HepG2 (cell line): ENCODE measurements around the gene NFKBIA. TPM values are rescaled to one million over a fixed set of nuclear protein-coding genes. Genes with fewer than 3 reads are reported as not detected.

Experiments
- FOXK1 ChIP-seq: sonication (generic); formaldehyde crosslinking; IDR thresholded peaks from 2 replicates; pipeline ENCODE4 v1.4.0; 2020; ENCODE audit warnings: low read depth, missing genetic modification reagents, borderline replicate concordance
- FOXK2 ChIP-seq: fragments of 450-650 bp; IDR thresholded peaks from 2 replicates; pipeline ENCODE4 v1.6.1; 2016
- FOXO1 ChIP-seq: sonication (generic); formaldehyde crosslinking; IDR thresholded peaks from 2 replicates; pipeline ENCODE4 v1.4.0; 2020; ENCODE audit warnings: missing genetic modification reagents
- GATAD2A ChIP-seq: IDR thresholded peaks from 2 replicates; pipeline ENCODE4 v1.6.1; 2016
- MAF1 ChIP-seq: sonication (generic); formaldehyde crosslinking; IDR thresholded peaks from 2 replicates; pipeline ENCODE4 v1.5.0; 2020; ENCODE audit warnings: missing genetic modification reagents, borderline replicate concordance
- MED8 ChIP-seq: sonication (generic); formaldehyde crosslinking; IDR thresholded peaks from 2 replicates; pipeline ENCODE4 v1.8.1; 2023; ENCODE audit warnings: mild to moderate bottlenecking, missing genetic modification reagents; ENCODE audit not compliant: insufficient replicate concordance
- MTF2 ChIP-seq: sonication (generic); formaldehyde crosslinking; IDR thresholded peaks from 2 replicates; pipeline ENCODE4 v1.5.0; 2020; ENCODE audit warnings: missing genetic modification reagents, borderline replicate concordance
- NCOA1 ChIP-seq: sonication (generic); formaldehyde crosslinking; IDR thresholded peaks from 2 replicates; pipeline ENCODE4 v1.9.0; 2021; ENCODE audit warnings: missing genetic modification reagents
- PHB2 ChIP-seq: fragments of 450-650 bp; IDR thresholded peaks from 2 replicates; pipeline ENCODE4 v1.6.1; 2018; ENCODE audit not compliant: partially characterized antibody
- SAFB2 ChIP-seq: sonication (generic); formaldehyde crosslinking; IDR thresholded peaks from 2 replicates; pipeline ENCODE4 v1.5.1; 2020; ENCODE audit warnings: missing genetic modification reagents, low read depth, mild to moderate bottlenecking, borderline replicate concordance
- SCMH1 ChIP-seq: sonication (generic); formaldehyde crosslinking; IDR thresholded peaks from 2 replicates; pipeline ENCODE4 v1.9.0; 2021; ENCODE audit warnings: missing genetic modification reagents, mild to moderate bottlenecking, borderline replicate concordance
- SRF ChIP-seq: IDR thresholded peaks from 2 replicates; pipeline ENCODE4 v1.6.1; 2011; ENCODE audit warnings: mild to moderate bottlenecking, low read depth, low read length, moderate library complexity
- ZBTB21 ChIP-seq: sonication (generic); formaldehyde crosslinking; IDR thresholded peaks from 2 replicates; pipeline ENCODE4 v1.4.0; 2020; ENCODE audit warnings: missing genetic modification reagents
- ZNF230 ChIP-seq: sonication (generic); formaldehyde crosslinking; IDR thresholded peaks from 2 replicates; pipeline ENCODE4 v1.4.0; 2020; ENCODE audit warnings: mild to moderate bottlenecking, missing genetic modification reagents
- ZNF547 ChIP-seq: sonication (generic); formaldehyde crosslinking; IDR thresholded peaks from 2 replicates; pipeline ENCODE4 v1.5.1; 2020; ENCODE audit warnings: mild to moderate bottlenecking, missing genetic modification reagents
- ZNF552 ChIP-seq: sonication (generic); formaldehyde crosslinking; IDR thresholded peaks from 2 replicates; pipeline ENCODE4 v1.9.0; 2022; ENCODE audit warnings: missing genetic modification reagents, mild to moderate bottlenecking, borderline replicate concordance
- ZSCAN20 ChIP-seq: sonication (generic); formaldehyde crosslinking; IDR thresholded peaks from 2 replicates; pipeline ENCODE4 v1.4.0; 2020; ENCODE audit warnings: missing genetic modification reagents, mild to moderate bottlenecking, borderline replicate concordance
- polyA plus RNA-seq, 8 experiments: library from polyadenylated mRNA; depleted of rRNA in 3 of 8; stranded (reverse) in 7 of 8; unstranded in 1 of 8; fragments of >200 nt; fragmentation: Illumina TruSeq in 4 of 8; extraction: Trizol in 4 of 8; gene quantifications; 2 replicates each; pipeline versions ENCODE4 v1.2.1 to v1.2.3, GENCODE V29; 2011 to 2016; ENCODE audit warnings: low read depth in 4 of 8, missing spikeins in 1 of 8, mixed read lengths in 1 of 8; ENCODE audit not compliant: insufficient read depth in 1 of 8
- total RNA-seq, 5 experiments: library from RNA; depleted of rRNA; stranded (reverse); fragments of >200 nt; fragmentation: Illumina TruSeq; extraction: Trizol; gene quantifications; 2 replicates each; pipeline ENCODE4 v1.2.3, GENCODE V29; 2016; ENCODE audit warnings: low read depth in 1 of 5
- TF ChIP-seq, protein P1 (sequence below): sonication (generic); formaldehyde crosslinking; IDR thresholded peaks from 2 replicates; pipeline ENCODE4 v1.4.0; 2020; ENCODE audit warnings: mild to moderate bottlenecking, missing genetic modification reagents, borderline replicate concordance
- TF ChIP-seq, protein P2 (sequence below): sonication (generic); formaldehyde crosslinking; IDR thresholded peaks from 2 replicates; pipeline ENCODE4 v1.5.0; 2020; ENCODE audit warnings: missing genetic modification reagents, mild to moderate bottlenecking, borderline replicate concordance
- TF ChIP-seq, protein P3 (sequence below): sonication (generic); formaldehyde crosslinking; IDR thresholded peaks from 2 replicates; pipeline ENCODE4 v1.4.0; 2020; ENCODE audit warnings: missing genetic modification reagents
- TF ChIP-seq, protein P4 (sequence below): sonication (generic); formaldehyde crosslinking; IDR thresholded peaks from 2 replicates; pipeline ENCODE4 v1.4.0; 2020; ENCODE audit warnings: missing genetic modification reagents

Gene NFKBIA
- total and polyA plus RNA-seq, 2 of the 13 experiments (the other 11 are each of a cell fraction or from before 2014, with no cell fraction given): 197 to 319 TPM

DNA sequence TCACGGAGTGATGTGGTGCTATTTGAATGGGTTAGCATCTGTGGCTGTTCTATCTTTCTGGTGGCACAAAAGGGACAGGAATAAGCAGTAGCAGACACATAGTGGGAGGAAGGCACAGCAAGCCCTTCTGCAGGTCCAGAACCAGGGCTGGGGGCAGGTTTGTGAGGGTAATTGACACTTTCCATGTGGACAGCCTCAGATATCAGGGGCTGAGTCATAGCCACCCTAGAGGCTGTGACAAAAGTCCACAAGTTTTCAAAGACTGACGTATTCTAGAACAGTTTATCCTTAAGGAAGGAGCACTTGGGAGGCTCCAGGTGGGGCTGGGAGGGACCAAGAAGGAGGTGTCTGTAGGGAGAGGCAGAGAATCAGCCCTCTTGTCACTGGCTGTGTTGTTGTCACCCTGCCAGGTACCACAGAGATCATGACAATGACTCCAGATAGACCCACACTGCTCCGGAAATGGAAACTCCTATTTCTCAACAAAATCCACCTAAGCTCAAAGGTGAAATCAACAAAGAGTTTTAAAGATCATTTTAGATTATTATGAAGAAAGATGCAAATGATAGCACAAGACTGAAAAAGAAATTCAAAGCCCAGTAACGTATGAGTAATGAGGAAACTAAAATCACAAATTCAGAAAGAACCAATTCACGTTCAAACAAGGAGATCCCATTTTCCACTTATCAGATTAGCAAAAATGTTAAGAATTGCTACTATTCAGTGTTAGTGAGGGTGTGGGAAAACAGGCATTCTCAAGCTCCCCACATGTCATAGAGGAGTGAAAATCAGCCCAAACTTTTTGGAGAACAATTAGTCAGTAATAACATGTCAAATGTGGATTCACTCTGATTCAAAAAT lies 48.3 kb downstream of the NFKBIA start (continued):
- TF ChIP-seq FOXK1: peak; percentile 88; the same call in 1 of the 2 replicates
- peak; percentile 76 for TF ChIP-seq FOXK2
- TF ChIP-seq, protein P1, sequence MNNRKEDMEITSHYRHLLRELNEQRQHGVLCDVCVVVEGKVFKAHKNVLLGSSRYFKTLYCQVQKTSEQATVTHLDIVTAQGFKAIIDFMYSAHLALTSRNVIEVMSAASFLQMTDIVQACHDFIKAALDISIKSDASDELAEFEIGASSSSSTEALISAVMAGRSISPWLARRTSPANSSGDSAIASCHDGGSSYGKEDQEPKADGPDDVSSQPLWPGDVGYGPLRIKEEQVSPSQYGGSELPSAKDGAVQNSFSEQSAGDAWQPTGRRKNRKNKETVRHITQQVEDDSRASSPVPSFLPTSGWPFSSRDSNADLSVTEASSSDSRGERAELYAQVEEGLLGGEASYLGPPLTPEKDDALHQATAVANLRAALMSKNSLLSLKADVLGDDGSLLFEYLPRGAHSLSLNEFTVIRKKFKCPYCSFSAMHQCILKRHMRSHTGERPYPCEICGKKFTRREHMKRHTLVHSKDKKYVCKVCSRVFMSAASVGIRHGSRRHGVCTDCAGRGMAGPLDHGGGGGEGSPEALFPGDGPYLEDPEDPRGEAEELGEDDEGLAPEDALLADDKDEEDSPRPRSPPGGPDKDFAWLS (CRISPR knock-in tag): no peak
- TF ChIP-seq ZSCAN20 (CRISPR knock-in tag): no peak
- TF ChIP-seq ZBTB21 (CRISPR knock-in tag): no peak; the same call in 1 of the 2 replicates
- TF ChIP-seq ZNF547 (CRISPR knock-in tag): peak; percentile 89
- TF ChIP-seq MAF1: no peak
- TF ChIP-seq, protein P2, sequence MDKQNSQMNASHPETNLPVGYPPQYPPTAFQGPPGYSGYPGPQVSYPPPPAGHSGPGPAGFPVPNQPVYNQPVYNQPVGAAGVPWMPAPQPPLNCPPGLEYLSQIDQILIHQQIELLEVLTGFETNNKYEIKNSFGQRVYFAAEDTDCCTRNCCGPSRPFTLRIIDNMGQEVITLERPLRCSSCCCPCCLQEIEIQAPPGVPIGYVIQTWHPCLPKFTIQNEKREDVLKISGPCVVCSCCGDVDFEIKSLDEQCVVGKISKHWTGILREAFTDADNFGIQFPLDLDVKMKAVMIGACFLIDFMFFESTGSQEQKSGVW: no peak
- no peak for TF ChIP-seq SCMH1 (CRISPR knock-in tag)
- TF ChIP-seq GATAD2A (CRISPR knock-in tag): peak; percentile 90
- peak; percentile 33 for TF ChIP-seq MED8 (CRISPR knock-in tag)
- no peak for TF ChIP-seq NCOA1 (CRISPR knock-in tag)
- TF ChIP-seq SAFB2 (CRISPR knock-in tag): no peak; the same call in 1 of the 2 replicates
- TF ChIP-seq, protein P3, sequence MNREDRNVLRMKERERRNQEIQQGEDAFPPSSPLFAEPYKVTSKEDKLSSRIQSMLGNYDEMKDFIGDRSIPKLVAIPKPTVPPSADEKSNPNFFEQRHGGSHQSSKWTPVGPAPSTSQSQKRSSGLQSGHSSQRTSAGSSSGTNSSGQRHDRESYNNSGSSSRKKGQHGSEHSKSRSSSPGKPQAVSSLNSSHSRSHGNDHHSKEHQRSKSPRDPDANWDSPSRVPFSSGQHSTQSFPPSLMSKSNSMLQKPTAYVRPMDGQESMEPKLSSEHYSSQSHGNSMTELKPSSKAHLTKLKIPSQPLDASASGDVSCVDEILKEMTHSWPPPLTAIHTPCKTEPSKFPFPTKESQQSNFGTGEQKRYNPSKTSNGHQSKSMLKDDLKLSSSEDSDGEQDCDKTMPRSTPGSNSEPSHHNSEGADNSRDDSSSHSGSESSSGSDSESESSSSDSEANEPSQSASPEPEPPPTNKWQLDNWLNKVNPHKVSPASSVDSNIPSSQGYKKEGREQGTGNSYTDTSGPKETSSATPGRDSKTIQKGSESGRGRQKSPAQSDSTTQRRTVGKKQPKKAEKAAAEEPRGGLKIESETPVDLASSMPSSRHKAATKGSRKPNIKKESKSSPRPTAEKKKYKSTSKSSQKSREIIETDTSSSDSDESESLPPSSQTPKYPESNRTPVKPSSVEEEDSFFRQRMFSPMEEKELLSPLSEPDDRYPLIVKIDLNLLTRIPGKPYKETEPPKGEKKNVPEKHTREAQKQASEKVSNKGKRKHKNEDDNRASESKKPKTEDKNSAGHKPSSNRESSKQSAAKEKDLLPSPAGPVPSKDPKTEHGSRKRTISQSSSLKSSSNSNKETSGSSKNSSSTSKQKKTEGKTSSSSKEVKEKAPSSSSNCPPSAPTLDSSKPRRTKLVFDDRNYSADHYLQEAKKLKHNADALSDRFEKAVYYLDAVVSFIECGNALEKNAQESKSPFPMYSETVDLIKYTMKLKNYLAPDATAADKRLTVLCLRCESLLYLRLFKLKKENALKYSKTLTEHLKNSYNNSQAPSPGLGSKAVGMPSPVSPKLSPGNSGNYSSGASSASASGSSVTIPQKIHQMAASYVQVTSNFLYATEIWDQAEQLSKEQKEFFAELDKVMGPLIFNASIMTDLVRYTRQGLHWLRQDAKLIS (CRISPR knock-in tag): 0 out of 2 replicates have a peak, but pooled peaks have one; percentile 58
- TF ChIP-seq ZNF230 (CRISPR knock-in tag): peak; percentile 88; the same call in 1 of the 2 replicates
- TF ChIP-seq FOXO1 (CRISPR knock-in tag): peak; percentile 93
- no peak for TF ChIP-seq ZNF552 (CRISPR knock-in tag)
- no peak for TF ChIP-seq SRF
- TF ChIP-seq, protein P4, sequence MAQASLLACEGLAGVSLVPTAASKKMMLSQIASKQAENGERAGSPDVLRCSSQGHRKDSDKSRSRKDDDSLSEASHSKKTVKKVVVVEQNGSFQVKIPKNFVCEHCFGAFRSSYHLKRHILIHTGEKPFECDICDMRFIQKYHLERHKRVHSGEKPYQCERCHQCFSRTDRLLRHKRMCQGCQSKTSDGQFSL (CRISPR knock-in tag): no peak
- no peak for TF ChIP-seq MTF2
- TF ChIP-seq PHB2: no peak
